Renal cortical epithelial cell (primary cell): ENCODE measurements around the gene STRN3. TPM values are rescaled to one million over a fixed set of nuclear protein-coding genes. Genes with fewer than 3 reads are reported as not detected.
"Not testable (repeated sequence)": the region's sequence is repeated elsewhere in the genome, so short reads cannot be mapped to it uniquely, and the experiment has no call there.

ENCODE experiments used
- DNase-seq: peaks from one replicate; pipeline ENCODE4 v3.0.0-alpha.2; 2011; ENCODE audit warnings: low read depth
- total RNA-seq: library from RNA; depleted of rRNA; stranded (reverse); fragments of >200 nt; gene quantifications from 2 replicates; pipeline ENCODE4 v1.2.3, GENCODE V29; 2014

The STRN3 gene
- total RNA-seq, 1 donor from 2014 or later, result 110 TPM

- no peak for DNase-seq
These were observed 25.4 kb downstream of the STRN3 start for GRCh38 chr14:31000629-31001338.

GRCh38 chr14:30999038-30999773 lies 27.0 kb downstream of the STRN3 start:
- DNase-seq, result no peak

DNA sequence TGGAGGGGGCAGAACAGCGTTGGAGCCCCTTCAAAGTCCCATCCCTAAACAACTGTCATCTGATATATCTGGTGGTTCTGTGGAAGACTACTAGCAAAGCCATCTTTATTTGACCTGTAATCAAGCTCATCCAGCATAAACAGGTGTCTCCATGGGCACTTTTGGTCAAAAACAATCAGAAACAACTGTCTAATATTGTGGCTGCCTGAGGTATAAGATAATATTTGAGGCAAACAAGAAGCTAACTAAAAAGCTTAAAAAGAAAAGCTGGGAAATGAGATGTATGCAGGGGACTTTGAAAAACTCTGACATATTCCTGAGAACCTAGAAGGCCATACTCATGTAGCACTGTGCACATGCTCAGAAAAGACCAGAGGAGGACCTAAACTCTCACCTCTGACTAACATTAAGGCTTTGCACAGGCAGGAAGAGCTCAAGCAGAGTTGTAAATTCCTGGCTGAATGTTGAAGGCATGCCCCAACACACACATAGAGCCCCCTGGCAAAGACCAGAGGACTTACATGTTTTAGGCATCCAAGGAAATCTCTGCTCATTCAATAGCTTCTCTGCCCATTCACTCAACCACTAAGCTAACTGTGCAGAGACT lies 28.0 kb downstream of the STRN3 start:
- no peak for DNase-seq

GRCh38 chr14:30996892-30997659 lies 29.1 kb downstream of the STRN3 start:
- DNase-seq, result no peak

GRCh38 chr14:30995689-30996088 lies 30.5 kb downstream of the STRN3 start:
- DNase-seq, result no peak

DNA sequence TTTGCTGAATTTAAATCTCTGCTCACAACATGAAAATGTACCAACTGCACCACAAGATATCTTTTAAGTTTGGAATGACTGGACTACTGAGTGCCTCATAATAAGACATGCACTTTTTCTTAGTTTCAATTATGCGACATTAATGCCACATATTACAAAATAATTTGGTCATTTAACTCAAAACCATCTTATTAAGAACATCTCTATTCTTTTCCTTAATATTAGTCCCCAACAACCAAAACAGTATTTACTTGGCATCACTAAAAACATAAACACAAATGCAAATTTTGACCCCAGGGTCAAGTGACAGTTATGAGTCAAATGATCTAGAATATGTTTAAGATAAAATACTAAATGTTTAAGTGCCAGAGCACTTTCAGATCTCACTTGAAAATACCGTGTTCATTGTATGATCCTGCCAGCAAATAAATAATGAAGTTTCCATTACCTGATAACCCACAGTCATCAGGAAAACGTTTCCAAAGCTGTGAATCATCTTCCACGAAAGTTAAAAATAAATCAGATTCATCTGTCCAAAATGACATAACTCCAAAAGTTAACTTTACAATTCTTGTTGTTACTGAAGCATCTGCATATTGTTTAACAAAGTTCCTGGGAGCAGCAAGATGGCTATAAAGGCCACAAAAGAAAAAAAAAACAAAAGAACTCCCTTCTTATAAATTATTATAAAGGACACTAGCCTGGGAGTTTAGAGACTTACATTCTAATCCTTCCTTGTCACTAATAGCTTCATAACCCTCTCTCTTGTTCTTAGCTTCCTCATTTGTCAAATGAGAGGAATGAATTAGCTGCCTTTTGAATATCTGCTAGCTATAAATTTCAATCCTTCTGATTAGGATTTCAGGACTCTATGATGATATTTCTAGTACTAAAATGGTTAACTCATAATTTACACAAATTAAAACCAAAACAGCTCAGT lies 31.2 kb downstream of the STRN3 start:
- peak; percentile 43 for DNase-seq

DNA sequence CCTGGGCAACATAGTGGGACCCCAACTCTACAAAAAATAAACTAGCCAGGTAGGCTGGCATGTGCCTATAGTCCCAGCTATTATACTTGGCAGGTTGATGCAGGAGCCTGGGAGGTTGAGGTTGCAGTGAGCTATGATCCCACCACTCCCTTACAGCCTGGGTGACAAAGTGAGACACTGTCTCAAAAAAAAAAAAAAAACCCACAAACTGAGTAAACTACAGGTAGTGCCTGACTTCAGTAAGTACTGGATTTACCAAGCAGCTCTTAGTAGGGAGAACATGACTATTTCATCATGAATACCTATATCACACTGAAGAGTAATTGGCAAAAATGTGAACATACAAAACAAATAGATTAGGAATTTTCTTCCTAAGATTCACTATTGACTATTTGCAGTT lies 33.1 kb downstream of the STRN3 start:
- no peak for DNase-seq

- no peak for DNase-seq
These were observed 34.8 kb downstream of the STRN3 start for GRCh38 chr14:30991408-30991807.

DNA sequence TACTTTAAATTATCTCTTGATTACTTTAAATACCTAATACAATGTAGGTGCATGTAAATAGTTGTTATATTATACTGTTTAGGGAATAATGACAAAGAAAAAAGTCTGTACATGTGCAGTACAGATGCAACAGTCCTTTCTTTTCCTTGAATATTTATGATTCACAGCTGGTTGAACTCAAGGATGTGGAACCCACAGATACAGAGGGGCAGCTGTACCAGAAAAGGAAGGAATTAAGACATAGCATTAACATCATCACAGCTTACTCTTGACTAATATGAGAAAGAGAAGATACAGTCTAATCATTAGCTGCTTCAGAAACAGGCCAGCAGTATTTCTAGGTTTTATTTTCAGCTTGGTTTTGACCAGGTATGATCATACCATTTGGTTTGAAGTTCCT lies 35.4 kb downstream of the STRN3 start:
- peak; percentile 45 for DNase-seq

- DNase-seq, result peak; percentile 48
These were observed 37.7 kb downstream of the STRN3 start for GRCh38 chr14:30988509-30988908.

- no peak for DNase-seq
These were observed 40.4 kb downstream of the STRN3 start for GRCh38 chr14:30985796-30986195.

- DNase-seq, result no peak
These were observed 42.3 kb downstream of the STRN3 start for GRCh38 chr14:30983858-30984257.

DNA sequence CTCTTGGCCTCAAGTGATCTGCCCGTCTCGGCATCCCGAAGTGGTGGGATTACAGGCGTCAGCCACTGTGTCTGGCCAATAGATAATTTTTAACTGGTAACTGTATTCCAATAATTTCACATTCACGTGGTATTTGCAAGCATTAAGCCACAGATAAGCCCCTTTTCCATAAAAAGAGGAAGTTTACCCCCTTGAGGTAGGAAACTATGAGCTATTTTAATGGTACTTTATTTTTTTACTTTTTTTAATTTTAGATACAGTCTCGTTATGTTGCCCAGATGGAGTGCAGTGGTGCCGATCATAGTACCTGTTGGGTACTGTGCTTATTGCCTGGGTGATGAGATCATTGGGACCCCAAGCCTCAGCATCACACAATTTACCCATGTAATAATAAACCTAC lies 43.6 kb downstream of the STRN3 start:
- no peak for DNase-seq

GRCh38 chr14:30980980-30981379 lies 45.2 kb downstream of the STRN3 start:
- DNase-seq, result no peak

GRCh38 chr14:30980106-30980704 lies 46.0 kb downstream of the STRN3 start:
- peak; percentile 81 for DNase-seq

- no peak for DNase-seq
These were observed 48.4 kb downstream of the STRN3 start for GRCh38 chr14:30977752-30978151.

DNA sequence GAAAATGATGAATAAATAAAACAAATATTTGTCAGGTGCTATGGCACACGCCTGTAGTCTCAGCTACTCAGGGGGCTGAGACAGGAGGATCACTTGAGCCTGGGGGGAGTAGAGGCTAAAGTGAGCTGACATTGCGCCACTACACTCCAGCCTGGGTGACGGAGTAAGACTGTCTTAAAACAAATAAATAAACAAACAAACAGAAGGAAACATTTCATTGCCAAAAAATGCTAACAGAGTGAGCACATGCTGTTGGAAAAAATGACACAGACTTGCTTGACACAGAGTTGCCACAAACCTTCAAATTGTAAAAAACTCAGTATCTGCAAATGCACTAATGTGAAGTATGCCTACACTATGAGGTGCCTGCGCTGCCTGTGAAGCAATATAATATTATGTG lies 51.6 kb downstream of the STRN3 start:
- DNase-seq, result no peak

GRCh38 chr14:30972882-30973582 lies 53.1 kb downstream of the STRN3 start:
- no peak for DNase-seq

GRCh38 chr14:30972036-30972732 lies 54.0 kb downstream of the STRN3 start:
- DNase-seq, result not testable (repeated sequence)
